Measurements from ENCODE around the gene ZNF117. TPM values are rescaled to one million over a fixed set of nuclear protein-coding genes. Genes with fewer than 3 reads are reported as not detected.

ZNF117 gene
- total and polyA plus RNA-seq, 2 experiments from 2014 or later = 4.8 to 20.0 TPM

DNA sequence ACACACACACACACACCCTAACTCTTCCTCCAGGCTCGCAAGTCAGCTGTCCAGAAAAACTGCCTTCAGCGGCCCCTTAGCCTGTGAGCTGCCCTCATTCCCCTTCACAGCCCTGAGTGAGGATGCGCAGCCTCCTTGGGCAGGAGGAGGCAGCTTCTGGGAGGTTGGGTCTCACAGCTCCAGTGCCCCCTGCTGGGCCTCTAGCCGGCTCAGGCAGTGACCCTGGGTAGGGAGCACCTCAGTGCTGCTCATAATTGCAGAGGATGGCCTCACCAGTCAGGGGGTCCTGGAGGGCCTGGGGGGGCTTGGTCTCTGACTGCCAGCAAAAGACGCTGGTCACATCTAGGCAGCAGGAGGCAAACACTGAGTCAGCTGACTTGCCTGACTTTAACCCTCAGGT is 44.1 kb downstream of the ZNF117 start:
- H3K4me3 ChIP-seq = peak overlapping the region; percentile 69
- peak overlapping the region; percentile 98 for H2AFZ ChIP-seq
- Mint-ChIP-seq H3K27me3 (ENCODE audit: insufficient read depth, low read depth, poor library complexity) (peaks cover 27% of the 10 kb centered on the region), H3K27ac (no peak overlapping the region), H3K36me3 (ENCODE audit: low read depth) (no peaks in the 10 kb centered on the region), H3K4me1 (peaks cover 7% of the 10 kb centered on the region), H3K4me3 (peak overlapping the region; percentile 74; the same call in 2 of the 3 replicates), H3K9me3 (no peaks in the 10 kb centered on the region)
- no peak for TF ChIP-seq EZH2 (IDR thresholded peaks at IDR 0.05; ENCODE audit: low read depth, unreplicated experiment)
- TF ChIP-seq, protein P1, sequence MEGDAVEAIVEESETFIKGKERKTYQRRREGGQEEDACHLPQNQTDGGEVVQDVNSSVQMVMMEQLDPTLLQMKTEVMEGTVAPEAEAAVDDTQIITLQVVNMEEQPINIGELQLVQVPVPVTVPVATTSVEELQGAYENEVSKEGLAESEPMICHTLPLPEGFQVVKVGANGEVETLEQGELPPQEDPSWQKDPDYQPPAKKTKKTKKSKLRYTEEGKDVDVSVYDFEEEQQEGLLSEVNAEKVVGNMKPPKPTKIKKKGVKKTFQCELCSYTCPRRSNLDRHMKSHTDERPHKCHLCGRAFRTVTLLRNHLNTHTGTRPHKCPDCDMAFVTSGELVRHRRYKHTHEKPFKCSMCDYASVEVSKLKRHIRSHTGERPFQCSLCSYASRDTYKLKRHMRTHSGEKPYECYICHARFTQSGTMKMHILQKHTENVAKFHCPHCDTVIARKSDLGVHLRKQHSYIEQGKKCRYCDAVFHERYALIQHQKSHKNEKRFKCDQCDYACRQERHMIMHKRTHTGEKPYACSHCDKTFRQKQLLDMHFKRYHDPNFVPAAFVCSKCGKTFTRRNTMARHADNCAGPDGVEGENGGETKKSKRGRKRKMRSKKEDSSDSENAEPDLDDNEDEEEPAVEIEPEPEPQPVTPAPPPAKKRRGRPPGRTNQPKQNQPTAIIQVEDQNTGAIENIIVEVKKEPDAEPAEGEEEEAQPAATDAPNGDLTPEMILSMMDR (conservative IDR thresholded peaks at IDR 0.05; ENCODE audit: low read depth in 2 of 2) = peak; percentile 27 to 66; a peak in 2 of 4 replicates
- DNase-seq (ENCODE audit: low spot score) (peak; percentile 72), ATAC-seq (peak; percentile 69)
- no peak overlapping the region for H3K27ac ChIP-seq (ENCODE audit: low read depth)
- H3K9me2 ChIP-seq (ENCODE audit: insufficient read depth) = no peaks in the 10 kb centered on the region
- no peaks in the 10 kb centered on the region for H4K20me1 ChIP-seq (replicated peaks; ENCODE audit: insufficient read depth)
- H3F3A ChIP-seq (replicated peaks; ENCODE audit: low read depth) = no peaks in the 10 kb centered on the region
- no peaks in the 10 kb centered on the region for H3K79me2 ChIP-seq (replicated peaks; ENCODE audit: insufficient read depth)
- no peaks in the 10 kb centered on the region for H3K4me1 ChIP-seq (ENCODE audit: insufficient read depth)
- peak overlapping the region; percentile 89 for H3K4me2 ChIP-seq
- H3K36me3 ChIP-seq (ENCODE audit: insufficient read depth) = no peaks in the 10 kb centered on the region
- H3K27me3 ChIP-seq (ENCODE audit: insufficient read depth) = peaks cover 35% of the 10 kb centered on the region

DNA sequence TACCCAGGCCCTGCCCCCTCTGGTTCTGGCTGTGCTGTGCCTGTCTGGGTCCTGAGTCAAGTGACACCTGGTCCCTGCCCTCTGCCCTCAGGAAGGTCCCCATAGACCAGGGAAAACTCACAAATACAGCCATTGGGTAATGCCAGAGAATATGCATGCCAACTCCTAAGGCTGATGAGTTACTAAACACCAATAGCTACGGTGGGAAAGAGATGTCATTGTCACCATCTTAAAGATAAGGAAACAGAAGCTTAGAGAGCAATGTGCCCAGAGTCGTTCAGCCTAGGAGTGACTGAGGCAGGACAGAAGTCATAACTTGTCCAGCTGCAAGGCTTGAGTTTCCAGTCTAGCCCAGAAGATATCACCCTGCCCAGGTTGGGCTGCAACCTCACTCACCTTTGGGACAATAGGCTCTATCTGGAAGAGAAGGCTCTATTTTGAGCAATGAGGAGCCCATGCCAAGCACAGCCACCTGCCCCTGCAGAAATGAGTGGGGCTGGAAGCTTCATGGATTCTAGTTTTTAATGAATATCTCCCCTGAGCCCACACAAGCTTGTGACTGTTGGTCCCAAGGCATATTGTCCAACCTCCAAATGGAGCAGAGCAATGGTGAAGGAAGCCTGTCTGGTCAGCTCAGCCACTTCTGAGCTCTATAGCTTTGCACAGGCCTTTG is 45.2 kb downstream of the ZNF117 start:
- Histone ChIP-seq H4K20me1 (replicated peaks; ENCODE audit: insufficient read depth) (no peaks in the 10 kb centered on the region), H3K4me2 (no peak overlapping the region), H3K27ac (ENCODE audit: low read depth) (no peak overlapping the region), H2AFZ (no peak overlapping the region), H3K4me3 (no peak overlapping the region), H3K36me3 (ENCODE audit: insufficient read depth) (no peaks in the 10 kb centered on the region), H3K27me3 (ENCODE audit: insufficient read depth) (peaks cover 35% of the 10 kb centered on the region), H3F3A (replicated peaks; ENCODE audit: low read depth) (no peaks in the 10 kb centered on the region), H3K79me2 (replicated peaks; ENCODE audit: insufficient read depth) (no peaks in the 10 kb centered on the region), H3K4me1 (ENCODE audit: insufficient read depth) (no peaks in the 10 kb centered on the region), H3K9me2 (ENCODE audit: insufficient read depth) (no peaks in the 10 kb centered on the region)
- H3K4me1 Mint-ChIP-seq = peaks cover 7% of the 10 kb centered on the region
- no peak for DNase-seq (ENCODE audit: low spot score)
- H3K9me3 Mint-ChIP-seq = no peaks in the 10 kb centered on the region
- no peak overlapping the region for H3K4me3 Mint-ChIP-seq
- H3K27me3 Mint-ChIP-seq (ENCODE audit: insufficient read depth, low read depth, poor library complexity) = peaks cover 25% of the 10 kb centered on the region
- no peaks in the 10 kb centered on the region for H3K36me3 Mint-ChIP-seq (ENCODE audit: low read depth)
- ATAC-seq = no peak
- no peak overlapping the region for H3K27ac Mint-ChIP-seq
- TF ChIP-seq CREB1 (CRISPR knock-in tag; IDR thresholded peaks at IDR 0.05; ENCODE audit: low read depth) = no peak
- no peak for TF ChIP-seq ZNF331 (CRISPR knock-in tag; IDR thresholded peaks at IDR 0.05; ENCODE audit: low read depth)
- TF ChIP-seq ZNF462 (CRISPR knock-in tag; IDR thresholded peaks at IDR 0.05) = no peak
- TF ChIP-seq, protein P1 (conservative IDR thresholded peaks at IDR 0.05; ENCODE audit: low read depth in 2 of 2) = no peak
- TF ChIP-seq, protein P2, sequence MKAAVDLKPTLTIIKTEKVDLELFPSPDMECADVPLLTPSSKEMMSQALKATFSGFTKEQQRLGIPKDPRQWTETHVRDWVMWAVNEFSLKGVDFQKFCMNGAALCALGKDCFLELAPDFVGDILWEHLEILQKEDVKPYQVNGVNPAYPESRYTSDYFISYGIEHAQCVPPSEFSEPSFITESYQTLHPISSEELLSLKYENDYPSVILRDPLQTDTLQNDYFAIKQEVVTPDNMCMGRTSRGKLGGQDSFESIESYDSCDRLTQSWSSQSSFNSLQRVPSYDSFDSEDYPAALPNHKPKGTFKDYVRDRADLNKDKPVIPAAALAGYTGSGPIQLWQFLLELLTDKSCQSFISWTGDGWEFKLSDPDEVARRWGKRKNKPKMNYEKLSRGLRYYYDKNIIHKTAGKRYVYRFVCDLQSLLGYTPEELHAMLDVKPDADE (IDR thresholded peaks at IDR 0.05) = no peak
- TF ChIP-seq ZNF114 (CRISPR knock-in tag; IDR thresholded peaks at IDR 0.05) = no peak
- TF ChIP-seq EZH2 (IDR thresholded peaks at IDR 0.05; ENCODE audit: low read depth, unreplicated experiment) = no peak
- TF ChIP-seq EZH2phosphoT487 (IDR thresholded peaks at IDR 0.05; ENCODE audit: unreplicated experiment) = no peak

Measured in GM23338 (cell line).